T-helper 22 cell (primary cell): ENCODE results near the gene HERPUD2.
"Not testable (repeated sequence)": the region's sequence is repeated elsewhere in the genome, so short reads cannot be mapped to it uniquely, and the experiment has no call there.

Experiments used
- DNase-seq: peaks from one replicate; pipeline ENCODE4 v3.0.0-alpha.2; 2020; ENCODE audit warnings: low read depth

The HERPUD2 gene

GRCh38 chr7:35605760-35606159 lies 89.2 kb downstream of the HERPUD2 start:
- DNase-seq: no peak

- DNase-seq: no peak
Measured at GRCh38 chr7:35604595-35604994, 90.3 kb downstream of the HERPUD2 start.

GRCh38 chr7:35599645-35600044 lies 95.3 kb downstream of the HERPUD2 start:
- DNase-seq: no peak

GRCh38 chr7:35599061-35599460 lies 95.9 kb downstream of the HERPUD2 start:
- DNase-seq: no peak

- DNase-seq: no peak
Measured at GRCh38 chr7:35596061-35596460, 98.9 kb downstream of the HERPUD2 start.

GRCh38 chr7:35593899-35594298 lies 101.0 kb downstream of the HERPUD2 start:
- no peak for DNase-seq

GRCh38 chr7:35588647-35589046 lies 106.3 kb downstream of the HERPUD2 start:
- DNase-seq: no peak

- no peak for DNase-seq
Measured at GRCh38 chr7:35584990-35585389, 109.9 kb downstream of the HERPUD2 start.

- not testable (repeated sequence) for DNase-seq
Measured at GRCh38 chr7:35584533-35584932, 110.4 kb downstream of the HERPUD2 start.
